ENCODE measurements around the gene C1QL4.

DNA sequence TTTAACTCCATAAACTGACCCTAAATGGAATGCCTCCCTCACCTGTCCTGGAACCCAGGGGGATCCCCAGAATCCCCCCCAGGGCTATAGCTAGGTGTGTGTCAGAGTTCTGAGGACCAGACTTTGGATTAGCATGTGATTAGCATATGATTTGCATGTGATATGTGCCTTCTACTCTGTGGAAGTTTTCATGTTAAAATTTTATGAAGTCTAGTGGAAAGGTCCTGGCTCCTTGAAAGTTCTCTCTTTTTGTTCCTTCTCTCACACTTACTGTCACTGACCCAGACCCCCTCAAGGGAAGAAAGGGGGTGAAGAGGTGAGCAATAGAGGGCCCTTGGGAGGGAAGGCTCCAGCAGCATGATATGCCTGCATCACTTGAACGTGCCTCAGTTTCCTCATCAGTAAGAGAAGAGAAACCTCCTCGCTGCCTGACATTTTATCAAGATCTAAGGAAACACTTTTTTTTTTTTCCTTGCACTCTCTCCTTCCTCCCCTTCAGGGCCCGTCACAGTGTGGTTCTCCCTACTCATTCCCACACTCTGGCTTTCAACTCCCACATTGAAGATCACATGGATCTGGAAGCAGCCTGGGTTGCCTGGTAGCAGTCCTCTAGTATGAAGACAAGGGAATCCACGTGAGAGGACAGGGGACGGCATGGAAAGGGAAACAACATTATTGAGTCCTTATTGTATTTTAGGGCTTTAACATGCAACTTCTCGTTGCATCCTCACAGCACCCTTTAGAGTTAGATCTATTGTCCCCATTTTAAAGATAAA, 3.3 kb upstream of the C1QL4 start:
- TF ChIP-seq CTCF (IDR thresholded peaks at IDR 0.05) (no peak), POLR2A (IDR thresholded peaks at IDR 0.05) (no peak)

All from Peyer's patch (tissue), 4 donors.